Stimulated activated naive B cell treated with anti-CD40 and anti-IgM and Interleukin-4, amounts not matched to agents 10 μg/mL and 1 μg/mL and 100 μg/mL, for 72 hours (primary cell): ENCODE data around the gene PRM2.
A peak's percentile ranks its signal among the peaks of the same experiment; 100 is the strongest.

Experiments
- ATAC-seq, 2 donors: fragments of 150-1000 bp; cut with Tn5 transposase; replicated peaks; 2 replicates each; pipeline ENCODE4 v1.10.0; 2021; ENCODE audit warnings: moderate library complexity in 1 of 2
- DNase-seq: peaks from one replicate; pipeline ENCODE4 v3.0.0; 2021
- H3K27ac Mint-ChIP-seq: one replicate; pipeline ENCODE4 v1.8.0; 2022; ENCODE audit warnings: mild to moderate bottlenecking, mixed read lengths
- H3K27me3 Mint-ChIP-seq, 2 donors: one replicate each; pipeline ENCODE4 v1.8.0; 2022; ENCODE audit warnings: mixed read lengths in 2 of 2
- H3K36me3 Mint-ChIP-seq, 2 donors: one replicate each; pipeline ENCODE4 v1.8.0; 2022; ENCODE audit warnings: mixed read lengths in 2 of 2, mild to moderate bottlenecking in 1 of 2
- H3K4me1 Mint-ChIP-seq, 2 donors: one replicate each; pipeline ENCODE4 v1.8.0; 2022; ENCODE audit warnings: mixed read lengths in 2 of 2, mild to moderate bottlenecking in 1 of 2
- H3K4me3 Mint-ChIP-seq, 2 donors: one replicate each; pipeline ENCODE4 v1.8.0; 2022; ENCODE audit warnings: mild to moderate bottlenecking in 2 of 2, mixed read lengths in 2 of 2, moderate library complexity in 1 of 2
- H3K9me3 Mint-ChIP-seq, 2 donors: one replicate each; pipeline ENCODE4 v1.8.0; 2022; ENCODE audit warnings: mixed read lengths in 2 of 2, mild to moderate bottlenecking in 1 of 2

PRM2 gene

DNA sequence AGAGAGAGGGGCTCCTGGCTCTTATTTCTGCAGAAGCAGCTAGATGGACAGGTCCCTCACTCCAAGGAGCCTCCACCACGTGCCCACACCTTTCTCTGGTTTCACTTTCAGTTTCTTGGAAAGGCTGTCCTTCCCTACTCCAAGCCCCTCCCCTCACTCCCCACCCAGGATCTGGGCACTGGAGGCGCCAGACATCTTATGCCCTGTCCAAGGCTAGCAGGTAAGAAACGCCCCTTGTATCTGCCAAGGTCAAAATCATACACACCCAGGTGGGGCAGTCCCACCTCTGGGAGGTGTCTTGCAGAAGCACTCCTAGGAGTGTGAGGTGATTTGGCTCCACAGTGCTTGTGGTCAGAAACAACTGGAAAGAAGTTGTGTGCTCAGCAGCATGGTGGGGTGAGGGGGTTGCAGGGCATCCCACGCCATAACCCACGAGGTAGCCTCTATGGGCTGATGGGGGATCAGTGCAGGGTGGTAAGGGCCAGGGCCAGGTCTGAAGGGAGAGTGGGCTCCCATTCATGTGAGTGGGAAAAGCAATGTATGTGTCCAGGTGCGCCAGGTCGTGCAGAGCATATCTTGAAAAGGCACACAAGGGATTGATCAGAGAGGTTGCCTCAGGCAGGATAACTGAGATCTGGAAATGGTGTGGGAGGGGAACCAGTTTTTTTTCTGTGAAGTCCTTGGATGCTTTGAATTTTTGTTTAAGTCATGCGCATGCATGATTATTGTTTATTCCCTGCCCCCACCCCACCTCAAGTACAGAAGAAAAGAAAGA lies 36.6 kb upstream of the PRM2 start:
- DNase-seq = no peak
- no peak for ATAC-seq
- Mint-ChIP-seq H3K4me1 (peaks cover 47 to 71% of the 10 kb centered on the region in 2 donors), H3K4me3 (peak overlapping the region in 1 of 2 donors; percentile 30), H3K27ac (peak overlapping the region; percentile 11), H3K27me3 (no peaks in the 10 kb centered on the region), H3K9me3 (no peaks in the 10 kb centered on the region), H3K36me3 (peaks cover 0 to 3% of the 10 kb centered on the region in 2 donors)

DNA sequence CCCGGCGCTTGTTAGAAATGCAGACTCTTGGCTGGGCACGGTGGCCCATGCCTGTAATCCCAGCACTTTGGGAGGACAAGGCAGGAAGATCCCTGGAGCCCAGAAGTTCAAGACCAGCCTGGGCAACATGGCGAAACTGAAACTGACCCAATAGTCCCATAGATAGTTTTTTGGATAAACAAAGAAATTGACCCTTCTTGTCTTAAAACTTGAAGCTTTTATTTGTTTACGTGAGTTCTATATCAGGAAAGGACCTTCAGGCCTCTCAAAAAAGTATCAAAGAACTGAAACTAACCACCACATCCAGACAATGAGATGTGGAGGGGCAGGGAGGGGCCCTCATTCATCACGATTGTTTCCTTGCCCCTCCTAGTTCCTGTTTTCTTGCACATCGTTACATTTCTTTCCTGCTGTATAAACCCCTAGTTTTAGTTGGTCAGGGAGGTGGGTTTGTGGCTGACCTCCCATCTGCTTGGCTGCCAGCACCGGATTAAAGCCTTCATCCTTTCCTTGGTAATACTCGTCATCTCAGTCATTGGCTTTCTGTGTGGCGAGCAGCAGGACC lies 34.8 kb upstream of the PRM2 start:
- peak; percentile 70 to 71 for ATAC-seq
- peak overlapping the region; percentile 42 to 49 for H3K4me3 Mint-ChIP-seq
- H3K36me3 Mint-ChIP-seq = peaks cover 0 to 7% of the 10 kb centered on the region in 2 donors
- H3K27ac Mint-ChIP-seq = peak overlapping the region; percentile 94
- peaks cover 53 to 85% of the 10 kb centered on the region in 2 donors for H3K4me1 Mint-ChIP-seq
- H3K9me3 Mint-ChIP-seq = peaks cover 0 to 2% of the 10 kb centered on the region in 2 donors
- no peaks in the 10 kb centered on the region for H3K27me3 Mint-ChIP-seq
- DNase-seq = peak; percentile 73

DNA sequence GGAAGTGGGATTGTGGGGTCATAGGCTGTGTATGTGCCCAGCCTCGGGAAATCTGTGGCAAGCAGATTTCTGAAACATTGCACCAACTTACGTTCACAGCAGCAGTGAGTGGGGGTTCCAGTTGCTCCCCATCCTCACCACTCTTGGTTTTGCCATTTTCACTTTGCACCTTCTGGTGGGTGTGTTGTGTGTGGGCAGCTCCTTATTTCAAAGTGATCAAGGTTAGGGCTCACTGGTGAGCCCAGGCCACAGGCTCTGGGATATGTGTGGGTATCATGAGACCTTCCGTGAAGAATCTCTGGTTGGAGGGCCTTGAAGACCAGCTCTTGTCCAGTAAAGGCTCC lies 34.3 kb upstream of the PRM2 start:
- DNase-seq (no peak), ATAC-seq (no peak)
- Mint-ChIP-seq H3K27ac (peak overlapping the region; percentile 94), H3K9me3 (peaks cover 0 to 2% of the 10 kb centered on the region in 2 donors), H3K36me3 (peaks cover 0 to 7% of the 10 kb centered on the region in 2 donors), H3K4me1 (peaks cover 53 to 89% of the 10 kb centered on the region in 2 donors), H3K27me3 (no peaks in the 10 kb centered on the region), H3K4me3 (peak overlapping the region; percentile 42 to 49)

DNA sequence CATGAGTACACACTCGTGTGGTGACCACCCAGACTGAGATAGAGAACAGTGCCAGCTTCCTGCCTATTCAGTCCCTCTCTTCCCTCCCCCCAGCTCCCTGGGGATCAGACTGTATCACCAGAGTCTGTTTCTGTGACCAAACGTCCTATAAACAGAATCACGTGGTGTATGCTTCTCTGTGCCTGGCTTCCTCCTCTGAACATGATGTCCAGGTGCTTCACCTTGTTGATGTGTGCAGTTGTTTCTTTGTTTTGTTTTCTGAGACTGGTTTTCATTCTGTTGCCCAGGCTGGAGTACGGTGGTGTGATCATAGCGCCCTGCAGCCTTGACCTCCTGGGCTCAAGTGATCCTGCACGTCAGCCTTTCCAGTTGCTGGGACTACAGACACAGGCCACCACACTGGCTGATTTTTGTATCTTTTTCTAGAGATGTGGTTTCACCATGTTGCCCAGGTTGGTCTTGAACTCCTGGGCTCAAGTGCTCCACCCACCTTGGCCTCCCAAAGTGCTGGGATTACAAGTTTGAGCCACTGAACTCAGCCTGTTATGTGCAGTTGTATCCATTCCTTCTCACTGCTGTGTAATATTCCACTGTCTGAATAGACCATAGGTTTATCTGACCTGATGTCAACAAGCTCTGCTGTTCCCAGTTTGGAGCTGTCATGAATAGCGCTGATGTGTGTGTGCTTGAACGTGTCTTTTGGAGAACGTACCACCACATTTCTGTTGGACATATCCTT lies 33.8 kb upstream of the PRM2 start:
- peaks cover 0 to 2% of the 10 kb centered on the region in 2 donors for H3K9me3 Mint-ChIP-seq
- peak overlapping the region; percentile 94 for H3K27ac Mint-ChIP-seq
- H3K27me3 Mint-ChIP-seq = no peaks in the 10 kb centered on the region
- peak; percentile 44 to 58 for ATAC-seq
- H3K36me3 Mint-ChIP-seq = peaks cover 0 to 7% of the 10 kb centered on the region in 2 donors
- peak; percentile 71 for DNase-seq
- peak overlapping the region; percentile 53 to 70 for H3K4me3 Mint-ChIP-seq
- peaks cover 54 to 94% of the 10 kb centered on the region in 2 donors for H3K4me1 Mint-ChIP-seq

DNA sequence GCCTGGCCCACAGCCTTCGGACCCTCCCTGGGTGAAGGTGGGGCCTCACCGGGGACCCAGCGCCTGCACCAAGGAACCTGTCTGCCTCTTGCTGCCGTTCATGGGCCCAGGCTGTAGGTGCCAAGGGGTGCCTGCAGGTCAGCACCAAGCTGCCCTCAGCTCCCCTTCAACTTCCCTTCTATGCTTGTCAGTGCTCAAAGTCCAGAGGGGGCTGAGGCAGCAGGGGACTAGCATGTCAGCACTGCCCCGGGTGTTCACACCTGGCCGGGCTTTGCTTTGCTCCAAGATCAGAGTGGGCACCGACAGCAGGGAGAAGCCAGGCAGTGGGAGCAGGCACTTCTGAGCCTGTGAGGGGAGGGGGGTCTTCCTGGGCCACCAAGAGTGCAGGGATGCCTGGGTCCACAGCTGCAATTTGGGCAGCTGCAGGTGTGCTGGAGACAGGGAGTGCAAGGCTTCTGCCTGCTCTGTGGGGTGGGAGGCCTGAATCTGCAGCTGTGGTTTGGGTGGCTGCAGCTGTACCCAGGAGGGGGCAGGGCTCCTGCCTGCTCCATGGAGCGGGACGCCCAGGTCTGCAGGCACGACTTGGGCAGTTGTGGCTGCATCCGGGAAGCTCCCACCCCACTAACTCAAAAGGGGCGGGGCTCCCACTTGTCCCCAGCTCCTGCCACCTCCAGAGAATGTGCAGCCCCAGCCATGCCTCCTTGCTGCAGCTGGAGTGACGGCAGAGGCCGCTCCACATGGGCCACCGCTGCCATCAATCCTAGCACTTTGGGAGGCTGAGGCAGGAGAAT lies 32.4 kb upstream of the PRM2 start:
- Mint-ChIP-seq H3K4me1 (peaks cover 50 to 90% of the 10 kb centered on the region in 2 donors), H3K27me3 (no peaks in the 10 kb centered on the region), H3K27ac (peak overlapping the region; percentile 89), H3K9me3 (peaks cover 0 to 2% of the 10 kb centered on the region in 2 donors), H3K4me3 (peak overlapping the region; percentile 39 to 72), H3K36me3 (peaks cover 0 to 7% of the 10 kb centered on the region in 2 donors)
- ATAC-seq (peak; percentile 54 to 67), DNase-seq (peak; percentile 78)

DNA sequence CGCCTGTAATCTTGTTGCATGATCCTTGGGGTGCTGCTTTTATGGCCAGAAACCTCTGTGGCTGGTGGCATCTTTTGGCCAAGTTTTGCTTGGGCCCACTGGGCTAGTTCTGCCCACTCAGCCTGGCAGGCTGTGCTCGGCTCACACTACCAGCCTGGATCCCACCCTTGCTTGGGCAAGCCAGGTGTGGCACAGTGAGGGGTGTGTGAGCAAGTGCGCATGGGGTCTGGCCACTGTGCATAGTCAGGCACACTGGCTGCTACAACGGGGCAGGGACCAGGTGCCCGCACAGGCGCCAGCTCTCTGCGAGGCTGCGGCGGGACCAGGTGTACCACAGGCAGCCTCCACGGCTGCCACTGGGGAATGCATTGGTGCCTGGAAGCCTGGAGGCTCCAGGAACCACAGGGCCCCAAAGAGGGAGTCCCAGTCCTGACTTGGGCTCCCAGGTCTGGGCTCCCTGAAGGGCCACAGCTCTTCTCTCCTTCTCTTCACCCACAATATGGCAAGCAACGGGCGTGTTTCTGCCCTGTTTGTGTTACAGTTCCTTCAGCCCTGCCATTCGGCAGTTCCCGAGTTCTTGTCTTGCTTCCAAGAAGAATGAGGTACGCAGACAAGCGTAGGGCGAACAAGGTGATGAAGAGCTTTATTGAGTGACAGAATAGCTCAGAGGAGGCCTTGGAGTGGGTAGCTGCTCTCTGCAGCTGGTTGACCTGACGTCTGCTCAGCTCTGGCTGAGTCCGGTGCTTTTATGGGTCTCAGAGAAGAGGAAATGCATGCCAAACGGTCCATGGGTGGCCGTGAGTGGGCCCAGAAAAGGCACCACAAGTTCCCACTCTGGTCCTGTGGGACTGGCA lies 31.6 kb upstream of the PRM2 start:
- peaks cover 50 to 89% of the 10 kb centered on the region in 2 donors for H3K4me1 Mint-ChIP-seq
- ATAC-seq (no peak), DNase-seq (no peak)
- H3K27ac Mint-ChIP-seq = peak overlapping the region; percentile 89
- H3K36me3 Mint-ChIP-seq = peaks cover 0 to 7% of the 10 kb centered on the region in 2 donors
- H3K9me3 Mint-ChIP-seq = peaks cover 0 to 2% of the 10 kb centered on the region in 2 donors
- no peaks in the 10 kb centered on the region for H3K27me3 Mint-ChIP-seq
- H3K4me3 Mint-ChIP-seq = no peak overlapping the region

DNA sequence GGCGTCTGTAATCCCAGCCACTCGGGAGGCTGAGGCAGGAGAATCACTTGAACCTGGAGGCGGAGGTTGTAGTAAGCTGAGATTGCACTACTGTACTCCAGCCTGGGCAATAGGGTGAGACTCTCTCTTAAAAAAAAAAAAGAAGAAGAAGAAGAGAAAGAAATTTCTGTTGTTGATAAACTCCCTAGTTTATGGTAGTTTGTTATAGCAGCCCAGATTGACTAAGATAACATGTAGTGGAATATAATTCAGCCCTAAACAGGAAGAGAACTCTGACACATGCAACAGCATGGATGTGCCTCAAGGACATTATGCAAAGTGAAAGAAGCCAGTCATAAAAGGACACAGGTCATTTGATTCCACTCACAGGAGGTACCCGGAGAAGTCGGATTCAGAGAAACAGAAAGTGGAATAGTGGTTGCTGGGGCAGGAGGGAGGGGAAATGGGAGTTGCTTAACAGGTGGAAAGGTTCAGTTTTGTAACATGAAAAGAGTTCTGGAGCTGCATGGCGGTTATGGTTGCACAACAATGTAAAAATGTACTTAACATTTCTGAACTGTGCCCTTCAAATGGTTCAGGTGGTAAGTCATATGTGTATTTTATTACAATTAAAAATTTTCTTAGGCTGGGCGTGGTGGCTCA lies 30.8 kb upstream of the PRM2 start:
- no peaks in the 10 kb centered on the region for H3K27me3 Mint-ChIP-seq
- peaks cover 47 to 82% of the 10 kb centered on the region in 2 donors for H3K4me1 Mint-ChIP-seq
- no peak overlapping the region for H3K27ac Mint-ChIP-seq
- ATAC-seq = no peak
- peaks cover 0 to 7% of the 10 kb centered on the region in 2 donors for H3K36me3 Mint-ChIP-seq
- DNase-seq = no peak
- no peak overlapping the region for H3K4me3 Mint-ChIP-seq
- peaks cover 0 to 2% of the 10 kb centered on the region in 2 donors for H3K9me3 Mint-ChIP-seq

DNA sequence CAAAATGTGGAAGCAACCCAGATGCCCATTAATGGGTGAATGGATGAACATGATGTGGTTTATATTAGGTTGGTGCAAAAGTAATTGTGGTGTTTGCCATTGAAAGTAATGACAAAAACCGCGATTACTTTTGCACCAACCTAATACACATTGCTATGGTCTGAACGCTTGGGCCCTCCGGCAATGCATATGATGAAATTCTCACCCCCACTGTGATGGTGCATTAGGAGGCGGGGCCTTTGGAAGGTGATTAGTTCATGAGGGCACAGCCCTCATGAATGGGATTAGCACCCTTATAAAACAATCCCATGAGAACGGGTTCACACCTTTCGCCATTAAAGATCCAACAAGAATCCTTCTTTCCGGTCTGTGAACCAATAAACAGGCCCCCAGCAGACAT lies 30.1 kb upstream of the PRM2 start:
- Mint-ChIP-seq H3K9me3 (peaks cover 0 to 2% of the 10 kb centered on the region in 2 donors), H3K27me3 (no peaks in the 10 kb centered on the region), H3K4me1 (peaks cover 48 to 75% of the 10 kb centered on the region in 2 donors), H3K27ac (no peak overlapping the region), H3K4me3 (no peak overlapping the region), H3K36me3 (peaks cover 0 to 7% of the 10 kb centered on the region in 2 donors)
- ATAC-seq = no peak
- DNase-seq = no peak

DNA sequence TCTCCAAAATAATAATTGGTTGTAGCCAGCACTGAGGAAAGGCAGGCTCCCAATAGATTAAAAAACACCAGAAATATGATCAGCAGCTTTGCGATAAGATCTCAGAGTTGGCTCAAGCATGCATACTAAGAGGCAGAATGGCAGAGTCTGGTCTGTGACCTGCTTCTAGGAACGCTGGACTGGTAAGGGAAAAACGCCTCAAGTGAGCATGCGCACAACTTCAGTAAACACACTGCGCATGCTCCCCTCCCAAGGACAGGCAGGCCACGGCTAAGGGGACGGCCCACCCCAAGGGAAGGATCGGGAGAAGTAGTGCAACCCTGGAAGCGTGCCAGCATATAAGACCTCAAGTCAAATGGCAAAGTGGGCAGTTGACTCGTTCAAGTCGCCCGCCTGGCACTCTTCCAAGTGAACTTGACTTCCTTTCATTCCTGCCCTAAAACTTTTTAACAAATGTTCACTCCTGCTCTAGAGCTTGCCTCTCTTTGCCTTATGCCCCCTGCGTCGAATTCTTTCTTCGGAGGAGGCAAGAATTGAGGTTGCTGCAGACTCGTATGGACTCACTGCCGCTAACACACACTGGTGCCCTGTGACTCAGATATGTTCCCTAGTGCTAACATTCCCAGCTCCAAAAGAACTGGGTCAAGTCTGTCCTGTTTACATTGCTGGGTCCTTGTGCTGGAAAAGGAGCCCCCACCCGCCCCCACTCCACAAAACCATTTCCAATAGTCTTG lies 27.3 kb upstream of the PRM2 start:
- no peak overlapping the region for H3K4me3 Mint-ChIP-seq
- H3K27ac Mint-ChIP-seq = peak overlapping the region; percentile 75
- H3K9me3 Mint-ChIP-seq = peaks cover 0 to 2% of the 10 kb centered on the region in 2 donors
- no peaks in the 10 kb centered on the region for H3K27me3 Mint-ChIP-seq
- peaks cover 0 to 4% of the 10 kb centered on the region in 2 donors for H3K36me3 Mint-ChIP-seq
- H3K4me1 Mint-ChIP-seq = peaks cover 39 to 71% of the 10 kb centered on the region in 2 donors
- DNase-seq = no peak
- ATAC-seq = no peak

DNA sequence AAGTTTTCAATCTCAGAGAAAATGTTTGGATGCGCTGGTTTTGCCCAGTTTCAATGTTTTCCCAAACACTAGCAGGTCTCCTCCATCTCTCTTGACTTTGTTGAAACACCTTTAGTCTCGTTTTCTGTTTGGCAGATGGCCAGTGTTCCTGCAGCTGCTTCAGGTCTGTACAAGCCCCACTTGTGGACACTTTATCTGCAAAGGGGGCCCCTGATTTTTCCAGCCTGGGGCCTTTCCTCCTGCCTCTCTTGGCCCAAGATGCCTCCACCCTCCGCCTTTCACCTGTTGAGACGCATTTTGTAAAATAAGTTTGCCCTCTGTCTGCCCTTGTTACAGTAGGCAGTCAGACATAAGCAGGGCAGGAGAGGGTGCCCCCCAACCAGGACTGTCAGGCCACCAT lies 26.7 kb upstream of the PRM2 start:
- DNase-seq = no peak
- H3K36me3 Mint-ChIP-seq = peaks cover 0 to 4% of the 10 kb centered on the region in 2 donors
- no peak for ATAC-seq
- peaks cover 0 to 2% of the 10 kb centered on the region in 2 donors for H3K9me3 Mint-ChIP-seq
- H3K4me1 Mint-ChIP-seq = peaks cover 37 to 71% of the 10 kb centered on the region in 2 donors
- no peaks in the 10 kb centered on the region for H3K27me3 Mint-ChIP-seq
- peak overlapping the region; percentile 22 for H3K27ac Mint-ChIP-seq
- no peak overlapping the region for H3K4me3 Mint-ChIP-seq

DNA sequence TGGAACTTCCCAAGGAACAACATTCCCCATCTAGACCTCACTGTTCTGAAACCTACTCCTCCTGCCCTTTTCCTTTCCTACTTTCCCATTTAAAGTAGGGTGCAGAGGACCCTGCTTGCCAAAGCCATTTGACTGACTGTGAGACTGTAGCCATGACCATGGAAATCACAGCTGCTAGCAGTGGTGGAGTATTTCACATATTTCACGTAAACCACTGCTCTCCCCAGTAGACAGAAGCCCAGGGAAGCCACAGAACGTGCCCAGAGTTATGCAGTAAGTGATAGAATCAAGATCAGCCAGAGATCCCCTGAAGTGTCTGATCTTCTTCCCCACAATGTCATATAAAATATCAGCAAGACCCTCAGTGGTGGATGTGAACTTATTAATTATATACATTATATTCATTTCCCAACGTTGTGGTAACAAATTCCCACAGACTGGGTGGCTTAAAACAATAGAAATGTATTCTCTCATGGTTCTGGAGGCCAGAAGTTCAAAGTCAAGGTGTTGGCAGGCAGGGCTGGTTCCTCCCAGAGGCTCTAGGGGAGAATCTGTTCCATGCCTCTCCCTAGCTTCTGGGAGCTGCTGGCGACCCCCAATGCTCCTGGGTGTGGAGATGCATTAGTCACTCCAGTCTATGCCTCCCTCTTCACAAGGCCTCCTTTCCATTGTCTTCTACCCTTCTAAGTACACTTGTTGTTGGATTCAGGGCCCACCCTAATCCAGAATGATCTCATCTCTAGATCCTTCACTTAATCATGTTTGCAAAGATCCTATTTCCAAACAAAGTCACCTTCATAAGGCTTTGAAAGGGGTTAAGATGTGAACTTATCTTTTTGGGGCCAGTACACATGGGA lies 25.6 kb upstream of the PRM2 start:
- Mint-ChIP-seq H3K36me3 (no peaks in the 10 kb centered on the region), H3K27ac (peak overlapping the region; percentile 62), H3K4me1 (peaks cover 42 to 72% of the 10 kb centered on the region in 2 donors), H3K9me3 (no peaks in the 10 kb centered on the region), H3K4me3 (no peak overlapping the region), H3K27me3 (no peaks in the 10 kb centered on the region)
- DNase-seq (no peak), ATAC-seq (no peak)

DNA sequence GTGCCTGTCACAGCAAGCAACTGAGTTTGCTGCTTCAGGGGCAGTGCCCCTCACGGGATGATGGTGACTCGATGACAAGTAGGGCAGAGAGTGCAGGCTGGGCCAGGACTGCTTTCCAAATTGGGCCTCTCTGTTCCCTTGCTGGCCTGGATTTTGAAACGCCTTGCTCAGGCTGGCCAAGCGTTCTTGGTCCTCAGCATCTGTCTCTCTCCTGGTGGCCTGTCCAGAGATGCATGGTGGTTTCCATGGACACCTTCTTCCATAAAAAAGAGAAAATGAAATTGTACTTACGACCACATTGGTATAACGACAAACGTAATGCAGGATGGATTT lies 24.2 kb upstream of the PRM2 start:
- no peak overlapping the region for H3K4me3 Mint-ChIP-seq
- no peaks in the 10 kb centered on the region for H3K9me3 Mint-ChIP-seq
- peaks cover 40 to 72% of the 10 kb centered on the region in 2 donors for H3K4me1 Mint-ChIP-seq
- DNase-seq = no peak
- H3K27me3 Mint-ChIP-seq = no peaks in the 10 kb centered on the region
- no peak for ATAC-seq
- no peak overlapping the region for H3K27ac Mint-ChIP-seq
- H3K36me3 Mint-ChIP-seq = no peaks in the 10 kb centered on the region
